Bronchial epithelial cell (primary cell): Measurements from ENCODE around the gene MRPL19. TPM values are rescaled to one million over a fixed set of nuclear protein-coding genes. Genes with fewer than 3 reads are reported as not detected.

Experiments used
- DNase-seq: peaks from one replicate; pipeline ENCODE4 v3.0.0-alpha.2; 2010; ENCODE audit warnings: low read depth
- FAIRE-seq: peaks from 2 replicates; lab custom pipeline; 2011; peaks lifted over from hg19 to GRCh38; lab: Jason Lieb, UNC
- H3K27me3 ChIP-seq: 2 replicates; pipeline ENCODE4 v1.5.1; 2011; ENCODE audit warnings: low read length; ENCODE audit not compliant: control insufficient read depth, insufficient read depth
- H3K36me3 ChIP-seq: 2 replicates; pipeline ENCODE4 v1.5.1; 2011; ENCODE audit warnings: low read length; ENCODE audit not compliant: control insufficient read depth, insufficient read depth
- H3K4me3 ChIP-seq: 2 replicates; pipeline ENCODE4 v1.5.1; 2011; ENCODE audit warnings: mild to moderate bottlenecking, low read depth, low read length, control low read depth
- CTCF ChIP-seq: IDR thresholded peaks from 2 replicates; pipeline ENCODE4 v1.5.1; 2011; ENCODE audit warnings: mild to moderate bottlenecking, moderate library complexity, low read length, control low read depth, inconsistent platforms; ENCODE audit not compliant: insufficient read depth, severe bottlenecking
- total RNA-seq: library from RNA; depleted of rRNA; stranded (reverse); fragments of >200 nt; gene quantifications from 2 replicates; pipeline ENCODE4 v1.2.1, GENCODE V29; 2014

The MRPL19 gene
- total RNA-seq, 1 donor from 2014 or later = 51.6 TPM

DNA sequence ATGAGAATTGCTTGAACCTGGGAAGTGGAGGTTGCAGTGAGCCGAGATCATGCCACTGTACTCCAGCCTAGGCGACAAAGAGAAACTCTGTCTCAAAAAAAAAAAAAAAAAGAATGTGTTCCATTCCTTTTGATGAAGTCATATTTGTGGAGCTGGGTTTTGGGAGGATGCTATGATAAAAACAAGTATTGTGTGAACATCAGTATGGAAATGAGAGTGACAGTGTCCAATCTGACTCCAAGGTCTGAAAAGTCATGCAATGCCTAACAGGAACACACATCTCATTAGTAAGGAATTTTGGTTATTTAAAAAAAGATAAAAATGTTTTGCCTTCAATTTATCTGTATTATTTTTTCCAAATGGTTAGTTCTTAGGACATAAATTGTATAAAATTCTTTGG, 52.3 kb downstream of the MRPL19 start:
- DNase-seq = no peak
- H3K27me3 ChIP-seq = no peaks in the 10 kb centered on the region
- no peak for FAIRE-seq
- no peak overlapping the region for H3K4me3 ChIP-seq
- peaks cover 1% of the 10 kb centered on the region for H3K36me3 ChIP-seq
- TF ChIP-seq CTCF = no peak

DNA sequence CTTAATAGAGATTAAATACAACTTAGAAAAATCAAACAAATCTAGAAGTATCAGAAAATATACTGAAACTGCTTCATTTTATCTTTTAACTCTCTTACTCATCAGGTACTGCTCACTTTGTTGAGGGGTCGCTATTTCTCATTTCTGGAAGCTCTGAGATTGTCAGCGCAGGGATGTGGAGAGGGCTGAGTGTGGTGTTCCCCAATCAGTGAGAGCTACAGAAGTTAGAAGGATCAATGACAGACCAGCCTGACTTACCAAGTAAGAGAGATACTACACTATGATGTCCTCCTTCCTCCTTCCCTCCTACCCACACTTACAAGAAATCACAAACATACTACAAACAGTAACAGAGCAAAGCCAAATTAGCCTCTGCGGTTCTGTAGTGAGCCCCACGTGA, 56.0 kb downstream of the MRPL19 start:
- TF ChIP-seq CTCF = no peak
- DNase-seq (no peak), FAIRE-seq (no peak)
- no peak overlapping the region for H3K4me3 ChIP-seq
- H3K27me3 ChIP-seq = no peaks in the 10 kb centered on the region
- H3K36me3 ChIP-seq = peaks cover 1% of the 10 kb centered on the region

GRCh38 chr2:75703589-75704287, 57.2 kb downstream of the MRPL19 start:
- Histone ChIP-seq H3K4me3 (no peak overlapping the region), H3K36me3 (peaks cover 1% of the 10 kb centered on the region), H3K27me3 (no peaks in the 10 kb centered on the region)
- FAIRE-seq = no peak
- no peak for DNase-seq
- TF ChIP-seq CTCF = no peak

GRCh38 chr2:75705921-75706320, 59.3 kb downstream of the MRPL19 start:
- Histone ChIP-seq H3K4me3 (no peak overlapping the region), H3K36me3 (peaks cover 1% of the 10 kb centered on the region), H3K27me3 (no peaks in the 10 kb centered on the region)
- no peak for TF ChIP-seq CTCF
- FAIRE-seq (no peak), DNase-seq (peak; percentile 39)

- DNase-seq = no peak
- no peak for TF ChIP-seq CTCF
- no peak for FAIRE-seq
- H3K27me3 ChIP-seq = no peaks in the 10 kb centered on the region
- no peaks in the 10 kb centered on the region for H3K36me3 ChIP-seq
- H3K4me3 ChIP-seq = no peak overlapping the region
Observed at GRCh38 chr2:75707901-75708300, 61.3 kb downstream of the MRPL19 start.

DNA sequence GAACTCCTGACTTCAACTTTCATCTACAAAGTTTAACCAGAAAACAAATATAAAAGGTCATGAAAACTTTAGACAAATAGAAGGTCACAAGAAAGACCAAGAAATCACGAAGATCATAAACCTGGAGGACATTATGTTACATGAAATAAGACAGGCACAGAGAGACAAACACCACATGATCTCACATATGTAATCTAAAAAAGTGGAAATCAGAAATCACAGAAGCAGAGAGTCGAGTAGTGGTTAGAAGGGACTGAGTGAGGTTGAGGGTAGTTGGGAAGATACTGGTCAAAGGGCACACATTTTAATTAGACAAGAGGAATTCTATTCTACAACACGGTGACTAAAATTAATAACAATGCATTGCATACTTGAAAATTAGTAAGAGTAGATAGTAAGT, 62.7 kb downstream of the MRPL19 start:
- no peak for TF ChIP-seq CTCF
- DNase-seq (no peak), FAIRE-seq (no peak)
- H3K27me3 ChIP-seq = no peaks in the 10 kb centered on the region
- no peaks in the 10 kb centered on the region for H3K36me3 ChIP-seq
- H3K4me3 ChIP-seq = no peak overlapping the region
